Endothelial cell (in vitro differentiated cells): Measurements from ENCODE around the gene C20orf144. TPM values are rescaled to one million over a fixed set of nuclear protein-coding genes. Genes with fewer than 3 reads are reported as not detected.
"Not testable (repeated sequence)": the region's sequence is repeated elsewhere in the genome, so short reads cannot be mapped to it uniquely, and the experiment has no call there.

Experiments used
- DNase-seq: peaks from one replicate; pipeline ENCODE4 v3.0.0; 2021; ENCODE audit warnings: low spot score
- H3K27ac Mint-ChIP-seq: one replicate; pipeline ENCODE4 v1.8.0; 2021; ENCODE audit warnings: mixed read lengths, inconsistent platforms; ENCODE audit not compliant: unreplicated experiment
- H3K27me3 Mint-ChIP-seq: one replicate; pipeline ENCODE4 v1.8.0; 2021; ENCODE audit warnings: mild to moderate bottlenecking, moderate library complexity, mixed read lengths, inconsistent platforms; ENCODE audit not compliant: unreplicated experiment
- H3K36me3 Mint-ChIP-seq: one replicate; pipeline ENCODE4 v1.8.0; 2021; ENCODE audit warnings: mild to moderate bottlenecking, low read depth, mixed read lengths, inconsistent platforms; ENCODE audit not compliant: unreplicated experiment
- H3K4me1 Mint-ChIP-seq: one replicate; pipeline ENCODE4 v1.8.0; 2021; ENCODE audit warnings: mild to moderate bottlenecking, mixed read lengths, inconsistent platforms; ENCODE audit not compliant: unreplicated experiment
- H3K4me3 Mint-ChIP-seq: one replicate; pipeline ENCODE4 v1.8.0; 2021; ENCODE audit warnings: mild to moderate bottlenecking, mixed read lengths, inconsistent platforms; ENCODE audit not compliant: unreplicated experiment
- H3K9me3 Mint-ChIP-seq: one replicate; pipeline ENCODE4 v1.8.0; 2021; ENCODE audit warnings: mixed read lengths, inconsistent platforms; ENCODE audit not compliant: unreplicated experiment
- total RNA-seq: library from RNA; stranded (reverse); fragmentation: NEBNext Ultra II Directional; extraction: Animal tissue kit (Norgen Biotek cat#: 25700); gene quantifications from one replicate; pipeline ENCODE4 v1.2.1, GENCODE V29; 2021; ENCODE audit not compliant: unreplicated experiment
- TF ChIP-seq, protein P1 (sequence below): fragments of 200-600 bp; sonication (generic); IDR thresholded peaks from one replicate; pipeline ENCODE4 v1.5.0; 2021; ENCODE audit warnings: antibody characterized with exemption; ENCODE audit not compliant: unreplicated experiment

Gene C20orf144
- total RNA-seq, 1 donor from 2014 or later, result not detected

DNA sequence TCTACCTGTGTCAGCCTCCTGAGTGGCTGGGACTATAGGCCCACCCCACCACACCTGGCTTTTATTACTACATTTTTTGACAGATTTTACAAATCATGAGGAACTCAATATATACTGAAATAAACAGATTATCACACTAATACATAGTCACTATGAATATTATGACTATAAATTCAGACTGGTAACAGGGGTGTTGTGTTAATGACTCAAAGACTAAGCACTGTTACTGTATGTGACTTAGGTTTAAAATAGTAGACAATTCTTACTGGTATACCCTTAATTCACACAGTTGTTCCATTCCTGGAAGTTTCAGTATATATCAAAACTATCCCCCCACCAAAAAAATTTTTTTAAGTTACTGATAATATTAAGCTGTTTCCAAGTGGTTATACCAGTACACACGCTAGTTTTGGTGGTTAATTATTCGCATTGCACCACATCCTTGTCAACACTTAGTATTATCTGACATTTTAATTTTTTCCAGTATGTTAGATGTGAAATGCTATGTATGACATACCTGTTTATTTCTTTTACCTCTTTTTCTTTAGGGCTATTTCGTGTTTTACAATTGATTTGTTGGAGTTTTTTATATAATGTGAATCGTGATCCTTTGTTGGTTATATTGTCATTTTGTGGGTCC lies 34.4 kb upstream of the C20orf144 start:
- Mint-ChIP-seq H3K36me3 (peaks cover 15% of the 10 kb centered on the region), H3K27ac (no peak overlapping the region), H3K4me1 (peaks cover 9% of the 10 kb centered on the region), H3K9me3 (no peaks in the 10 kb centered on the region), H3K27me3 (no peaks in the 10 kb centered on the region), H3K4me3 (peak overlapping the region; percentile 0)
- DNase-seq, result no peak
- TF ChIP-seq, protein P1, sequence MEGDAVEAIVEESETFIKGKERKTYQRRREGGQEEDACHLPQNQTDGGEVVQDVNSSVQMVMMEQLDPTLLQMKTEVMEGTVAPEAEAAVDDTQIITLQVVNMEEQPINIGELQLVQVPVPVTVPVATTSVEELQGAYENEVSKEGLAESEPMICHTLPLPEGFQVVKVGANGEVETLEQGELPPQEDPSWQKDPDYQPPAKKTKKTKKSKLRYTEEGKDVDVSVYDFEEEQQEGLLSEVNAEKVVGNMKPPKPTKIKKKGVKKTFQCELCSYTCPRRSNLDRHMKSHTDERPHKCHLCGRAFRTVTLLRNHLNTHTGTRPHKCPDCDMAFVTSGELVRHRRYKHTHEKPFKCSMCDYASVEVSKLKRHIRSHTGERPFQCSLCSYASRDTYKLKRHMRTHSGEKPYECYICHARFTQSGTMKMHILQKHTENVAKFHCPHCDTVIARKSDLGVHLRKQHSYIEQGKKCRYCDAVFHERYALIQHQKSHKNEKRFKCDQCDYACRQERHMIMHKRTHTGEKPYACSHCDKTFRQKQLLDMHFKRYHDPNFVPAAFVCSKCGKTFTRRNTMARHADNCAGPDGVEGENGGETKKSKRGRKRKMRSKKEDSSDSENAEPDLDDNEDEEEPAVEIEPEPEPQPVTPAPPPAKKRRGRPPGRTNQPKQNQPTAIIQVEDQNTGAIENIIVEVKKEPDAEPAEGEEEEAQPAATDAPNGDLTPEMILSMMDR, result no peak

DNA sequence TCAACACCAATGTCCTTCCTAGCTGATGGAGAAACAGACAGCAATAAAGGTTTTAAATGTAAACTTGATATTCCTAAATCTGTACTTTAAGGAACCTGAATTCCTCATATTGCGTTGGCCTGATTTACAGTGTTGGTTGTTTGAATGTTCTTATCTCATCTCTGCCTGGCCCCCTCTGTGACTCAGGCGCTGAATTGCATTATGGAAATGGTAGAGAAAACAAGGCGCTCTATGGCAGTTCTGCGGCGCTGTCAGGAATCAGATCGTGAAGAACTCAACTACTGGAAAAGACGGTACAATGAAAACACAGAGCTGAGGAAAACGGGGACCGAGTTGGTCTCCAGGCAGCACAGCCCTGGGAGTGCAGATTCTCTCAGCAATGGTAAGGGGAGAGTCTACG lies 32.6 kb upstream of the C20orf144 start:
- peaks cover 15% of the 10 kb centered on the region for H3K36me3 Mint-ChIP-seq
- peaks cover 4% of the 10 kb centered on the region for H3K4me1 Mint-ChIP-seq
- H3K9me3 Mint-ChIP-seq, result no peaks in the 10 kb centered on the region
- H3K27me3 Mint-ChIP-seq, result no peaks in the 10 kb centered on the region
- H3K27ac Mint-ChIP-seq, result no peak overlapping the region
- TF ChIP-seq, protein P1, result no peak
- no peak for DNase-seq
- H3K4me3 Mint-ChIP-seq, result no peak overlapping the region

DNA sequence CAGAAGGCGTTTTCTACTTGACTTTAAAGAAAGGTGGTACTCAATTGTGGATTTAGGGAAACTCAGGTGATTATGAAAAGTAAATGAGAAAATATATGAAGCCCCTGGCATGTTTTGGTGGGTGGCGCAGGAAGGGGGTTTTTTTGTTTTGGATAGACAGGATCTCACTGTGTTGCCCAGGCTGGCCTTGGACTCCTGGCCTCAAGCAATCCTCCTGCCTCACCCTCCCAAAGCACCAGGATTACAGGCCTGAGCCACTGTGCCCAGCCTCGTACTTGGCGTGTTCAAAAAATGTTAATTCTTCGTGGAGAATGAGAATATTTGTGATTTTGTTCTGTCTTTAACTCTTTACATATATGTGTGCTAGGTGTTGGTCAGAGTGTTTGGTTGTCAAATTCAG lies 32.1 kb upstream of the C20orf144 start:
- Mint-ChIP-seq H3K27me3 (no peaks in the 10 kb centered on the region), H3K9me3 (no peaks in the 10 kb centered on the region), H3K4me1 (no peaks in the 10 kb centered on the region), H3K36me3 (peaks cover 15% of the 10 kb centered on the region), H3K4me3 (no peak overlapping the region), H3K27ac (no peak overlapping the region)
- DNase-seq, result no peak
- TF ChIP-seq, protein P1, result no peak

GRCh38 chr20:33630507-33630906 lies 31.6 kb upstream of the C20orf144 start:
- Mint-ChIP-seq H3K4me3 (no peak overlapping the region), H3K27ac (no peak overlapping the region), H3K27me3 (no peaks in the 10 kb centered on the region), H3K9me3 (no peaks in the 10 kb centered on the region), H3K4me1 (no peaks in the 10 kb centered on the region), H3K36me3 (peaks cover 13% of the 10 kb centered on the region)
- no peak for DNase-seq
- TF ChIP-seq, protein P1, result no peak

GRCh38 chr20:33631910-33632309 lies 30.2 kb upstream of the C20orf144 start:
- H3K36me3 Mint-ChIP-seq, result peaks cover 16% of the 10 kb centered on the region
- H3K4me1 Mint-ChIP-seq, H3K4me3 Mint-ChIP-seq, H3K27me3 Mint-ChIP-seq, H3K27ac Mint-ChIP-seq, H3K9me3 Mint-ChIP-seq, DNase-seq: not testable (repeated sequence)
